Globus pallidus (tissue), 1 donor: ENCODE measurements around the gene CRYBG3.
"Not testable (repeated sequence)": the region's sequence is repeated elsewhere in the genome, so short reads cannot be mapped to it uniquely, and the experiment has no call there.

Experiments used
- DNase-seq: peaks from one replicate; pipeline ENCODE4 v3.0.0-alpha.2; 2015; ENCODE audit warnings: low spot score

CRYBG3 gene

GRCh38 chr3:97821774-97822358, at the start of gene CRYBG3:
Gene CRYBG3, plus strand, starts transcription at chr3:97822011. Its CDS starts 196 bp downstream, at chr3:97822207.
- DNase-seq, result peak; percentile 85

- no peak for DNase-seq
Observed at GRCh38 chr3:97772926-97773325, 48.9 kb upstream of the CRYBG3 start.

DNA sequence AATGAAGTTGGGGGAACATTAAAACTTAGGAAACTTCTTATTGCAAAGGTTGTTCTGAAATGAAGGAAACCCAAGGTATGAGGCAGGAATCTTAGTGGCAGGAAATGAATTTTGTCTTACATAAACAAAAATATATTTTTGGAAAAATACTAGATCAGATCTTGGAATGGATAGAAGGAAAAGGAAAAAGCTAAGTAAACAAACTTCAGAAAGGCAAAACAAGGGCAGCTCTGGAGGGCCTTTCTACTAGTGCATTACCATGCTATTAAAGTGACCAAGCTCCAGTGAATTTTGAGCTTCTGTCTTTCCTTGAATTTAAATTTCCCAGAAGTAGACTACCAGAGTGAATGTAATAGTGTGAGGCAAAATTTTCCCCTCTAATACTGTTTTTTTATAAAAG, 43.7 kb upstream of the CRYBG3 start:
- no peak for DNase-seq

DNA sequence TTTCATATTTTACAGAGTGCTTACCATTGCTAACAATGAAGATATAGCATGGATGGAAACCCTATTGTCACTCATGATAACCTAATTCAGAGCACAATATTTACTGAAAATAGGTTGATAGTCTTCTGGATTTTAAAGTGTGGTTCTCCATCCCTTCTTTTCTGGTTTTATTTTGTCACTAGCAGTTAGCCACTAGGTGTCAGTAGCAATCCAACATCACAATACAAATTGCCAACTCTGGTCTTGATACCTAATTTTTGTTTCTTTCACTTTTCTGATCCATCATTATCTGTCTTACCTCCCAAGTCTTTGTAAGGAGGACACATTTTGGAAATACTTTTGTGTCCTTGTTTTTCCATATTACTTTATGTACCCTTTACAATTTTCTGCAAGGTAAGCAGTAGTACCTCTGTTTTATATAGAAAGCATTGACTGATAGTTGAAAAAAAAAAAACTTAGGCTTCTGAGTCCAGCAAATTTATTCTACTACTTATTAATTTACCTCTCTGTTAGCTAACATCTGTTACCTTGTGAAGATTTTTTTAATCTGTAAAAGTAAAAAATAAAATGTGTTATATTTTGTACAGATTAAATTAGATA, 28.3 kb upstream of the CRYBG3 start:
- DNase-seq, result peak; percentile 60

GRCh38 chr3:97795951-97796350, 25.9 kb upstream of the CRYBG3 start:
- no peak for DNase-seq

DNA sequence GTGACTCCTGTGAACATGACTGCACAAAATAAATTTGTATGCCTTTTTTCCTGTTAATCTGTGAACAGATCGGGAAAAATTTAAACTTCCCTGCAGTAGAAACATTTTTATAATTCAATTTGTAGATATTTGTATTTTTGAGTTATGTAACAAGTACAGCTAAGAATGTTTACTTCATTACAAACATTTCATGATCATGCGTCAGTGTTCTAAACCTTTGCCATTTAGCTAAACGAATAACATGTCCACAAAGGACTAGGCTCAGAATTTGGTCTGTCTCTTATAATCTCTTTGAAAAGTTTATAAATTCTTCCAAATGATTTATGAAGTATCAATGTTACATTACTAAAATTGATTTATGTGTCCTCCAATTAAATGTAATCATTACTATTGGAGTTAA, 17.3 kb upstream of the CRYBG3 start:
- DNase-seq, result no peak

DNA sequence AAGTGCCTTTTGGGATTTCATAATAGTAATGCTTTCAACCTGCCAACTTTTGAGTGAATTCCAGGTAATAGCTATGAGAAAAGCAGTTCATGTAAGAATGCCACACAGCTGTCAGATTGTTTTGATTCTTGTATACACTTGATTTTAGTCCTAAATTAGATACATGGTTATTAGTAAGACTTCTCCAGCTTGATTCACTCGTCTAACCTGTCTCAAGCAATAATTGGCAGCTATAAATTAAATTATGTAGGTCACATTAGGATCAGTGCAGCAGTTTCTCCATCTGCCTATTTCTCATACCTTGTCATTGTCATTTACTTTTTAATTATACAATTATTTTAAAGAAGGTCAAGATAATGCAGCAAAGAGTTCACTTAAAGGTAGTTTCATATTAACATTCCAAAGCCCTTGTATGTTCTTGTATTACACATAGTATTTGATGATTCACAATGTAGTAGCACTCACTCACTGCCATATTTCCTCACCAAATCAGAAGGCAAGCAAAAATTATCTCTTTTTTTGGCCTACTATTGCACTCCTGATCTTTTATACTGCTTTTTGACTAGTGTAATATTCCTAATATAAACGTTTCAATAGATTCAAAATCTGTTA, 10.9 kb upstream of the CRYBG3 start:
- no peak for DNase-seq

- DNase-seq, result no peak
Observed at GRCh38 chr3:97815149-97815917, 6.5 kb upstream of the CRYBG3 start.

DNA sequence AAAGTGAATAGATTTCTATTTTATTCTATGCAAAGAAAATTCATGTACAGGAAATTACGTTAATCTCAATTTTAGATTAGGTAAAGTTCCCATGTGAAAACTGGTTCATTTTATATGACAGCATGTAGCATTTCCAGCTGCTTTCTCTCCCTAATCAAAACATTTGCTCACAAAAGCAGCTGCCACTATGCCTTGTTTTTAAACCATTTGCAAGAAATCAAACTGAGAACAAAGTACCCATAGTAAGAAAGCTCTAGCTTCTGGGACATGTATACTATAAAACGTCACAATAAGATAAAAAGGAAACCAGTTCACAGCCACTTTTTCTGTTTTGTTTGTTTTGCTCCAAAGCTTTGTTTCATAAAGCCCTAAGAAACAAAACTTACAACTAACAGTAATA, 5.0 kb upstream of the CRYBG3 start:
- no peak for DNase-seq

GRCh38 chr3:97817965-97818364, 3.8 kb upstream of the CRYBG3 start:
- peak; percentile 39 for DNase-seq

DNA sequence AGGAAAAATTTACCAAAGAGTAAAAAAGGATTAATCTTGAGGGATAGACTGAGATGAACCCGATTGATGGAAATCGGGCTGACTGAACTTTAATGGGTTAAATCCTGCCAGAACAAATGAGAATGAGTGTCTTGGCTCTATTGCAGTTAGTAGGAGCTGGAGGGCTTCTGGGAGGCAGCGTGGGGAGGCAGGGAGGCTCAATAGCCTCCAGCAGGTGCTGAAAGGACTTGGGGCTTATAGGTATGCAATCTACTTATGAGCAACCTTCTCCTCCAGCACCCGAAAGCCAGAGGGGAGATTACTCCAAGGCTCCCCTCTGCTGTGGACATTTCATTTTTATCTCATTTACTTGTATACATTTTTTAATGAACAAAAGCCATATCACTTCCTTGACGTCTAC, 1.0 kb upstream of the CRYBG3 start:
- DNase-seq, result no peak

GRCh38 chr3:97821287-97821773, 481 bp upstream of the CRYBG3 start:
- DNase-seq, result no peak

DNA sequence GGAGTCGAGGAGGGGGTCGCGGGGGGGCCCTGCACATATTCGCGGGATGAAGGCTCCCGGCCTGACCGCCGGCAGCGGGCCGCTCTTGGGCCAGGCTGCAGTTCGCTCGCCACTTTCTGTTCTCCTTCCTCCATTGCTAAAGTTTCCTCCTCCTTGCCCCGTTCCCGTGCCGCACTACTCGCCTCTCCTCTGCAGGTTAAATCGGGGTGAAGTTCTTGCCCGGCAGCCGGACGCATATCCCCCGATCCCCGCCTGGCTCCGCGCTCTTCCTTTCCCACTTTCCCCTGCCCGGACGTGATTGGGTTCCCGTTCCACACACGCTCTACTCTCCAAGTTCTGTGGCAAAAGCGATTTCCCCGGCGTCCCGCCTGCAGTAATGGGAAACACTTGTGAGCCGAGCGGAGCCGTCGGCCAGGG, 556 bp downstream of the CRYBG3 start:
- peak; percentile 64 for DNase-seq

DNA sequence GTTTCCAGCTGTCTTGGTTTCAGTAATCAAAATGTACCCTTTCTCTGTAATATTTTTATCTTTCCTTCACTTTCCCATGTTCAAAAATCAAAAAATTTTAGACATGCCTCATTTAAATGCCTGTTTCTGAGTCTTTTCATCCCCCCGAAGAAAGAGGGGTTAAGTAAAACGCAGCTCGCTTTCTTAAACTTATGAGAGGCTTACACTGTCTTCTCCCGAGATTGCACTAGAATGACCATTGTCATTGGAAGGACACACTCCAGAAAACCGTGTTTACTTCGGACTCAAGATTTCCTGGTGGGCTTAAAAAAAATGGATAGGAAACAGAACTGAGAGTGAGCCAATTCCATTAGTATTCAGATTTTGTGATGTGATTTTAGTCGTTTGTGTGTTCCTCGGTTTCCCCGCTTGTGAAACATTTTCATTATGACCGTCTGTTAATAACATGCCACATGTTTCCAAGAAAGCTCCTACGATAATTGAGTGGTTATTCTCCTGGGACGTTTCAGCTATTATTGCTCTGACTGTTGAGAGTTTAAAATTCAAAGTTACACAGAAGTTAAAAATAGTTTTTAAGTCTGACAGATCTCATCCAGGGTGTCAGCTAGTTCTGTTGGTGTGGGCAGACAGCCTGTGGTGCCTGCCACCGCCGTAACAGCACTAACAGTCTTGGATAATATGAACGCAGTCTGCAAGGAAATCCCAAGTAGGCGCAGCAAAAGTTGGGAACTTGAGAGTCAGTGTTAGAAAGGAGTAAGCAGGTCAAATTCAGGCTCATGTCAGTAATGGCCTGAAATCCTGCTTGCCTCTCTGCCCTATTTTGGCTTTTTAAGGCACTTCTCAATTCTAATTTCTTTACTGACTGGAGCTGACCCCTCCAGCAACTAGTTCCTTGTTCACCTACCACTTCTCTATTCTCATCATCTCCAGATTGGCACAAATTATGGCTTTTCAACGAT, 1.5 kb downstream of the CRYBG3 start:
- peak; percentile 36 for DNase-seq

DNA sequence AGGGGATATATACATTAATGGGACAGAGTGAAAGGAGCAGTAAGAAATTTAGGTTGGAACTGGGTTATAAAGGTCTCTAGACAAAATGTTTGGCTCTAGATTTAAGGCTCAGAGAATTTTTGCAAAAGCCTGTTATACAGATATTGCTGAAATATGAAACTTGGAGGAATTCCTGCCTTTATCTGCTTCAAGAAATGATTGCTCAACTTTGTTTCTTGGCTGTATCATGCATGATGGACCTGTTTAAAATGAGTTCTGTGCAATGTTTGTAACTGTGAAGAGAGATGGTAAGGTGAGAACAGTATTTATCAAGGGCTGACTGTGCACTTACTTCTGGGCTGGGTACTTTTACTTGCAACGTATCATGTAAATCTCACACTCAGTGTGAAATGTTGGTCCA, 3.3 kb downstream of the CRYBG3 start:
- DNase-seq, result no peak

DNA sequence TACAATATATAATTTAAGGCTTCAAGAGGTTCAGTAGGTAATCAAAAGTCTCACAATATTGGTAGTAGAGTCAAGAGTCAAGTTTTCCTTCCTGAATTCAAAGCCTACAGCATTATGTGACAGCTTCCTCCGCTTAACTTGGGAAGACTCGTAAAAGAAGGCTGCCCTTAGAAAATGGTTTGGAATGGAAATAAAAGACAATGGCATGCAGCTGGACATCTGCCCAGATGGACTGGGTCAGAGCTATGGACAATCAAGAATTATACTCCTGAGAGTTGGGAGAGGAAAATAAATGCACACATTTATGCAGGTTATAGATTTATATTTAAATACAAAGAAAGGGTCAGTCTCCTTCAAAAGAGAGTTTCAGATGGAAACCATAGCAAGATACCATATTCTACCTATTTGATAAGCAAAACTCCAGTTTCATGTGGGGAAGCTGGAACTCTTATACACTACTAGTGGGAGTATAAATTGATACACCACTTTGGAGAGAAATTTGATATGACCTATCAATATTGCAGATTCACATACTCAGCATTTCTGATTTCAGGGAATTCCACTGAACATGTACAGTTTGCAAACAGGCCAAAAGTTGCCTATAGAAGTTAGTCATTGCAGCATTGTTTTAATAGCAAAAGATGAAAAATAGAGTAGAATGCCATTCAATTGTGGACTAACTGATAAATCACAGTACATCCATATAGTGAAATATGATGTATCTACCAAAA, 6.1 kb downstream of the CRYBG3 start:
- peak; percentile 84 for DNase-seq

DNA sequence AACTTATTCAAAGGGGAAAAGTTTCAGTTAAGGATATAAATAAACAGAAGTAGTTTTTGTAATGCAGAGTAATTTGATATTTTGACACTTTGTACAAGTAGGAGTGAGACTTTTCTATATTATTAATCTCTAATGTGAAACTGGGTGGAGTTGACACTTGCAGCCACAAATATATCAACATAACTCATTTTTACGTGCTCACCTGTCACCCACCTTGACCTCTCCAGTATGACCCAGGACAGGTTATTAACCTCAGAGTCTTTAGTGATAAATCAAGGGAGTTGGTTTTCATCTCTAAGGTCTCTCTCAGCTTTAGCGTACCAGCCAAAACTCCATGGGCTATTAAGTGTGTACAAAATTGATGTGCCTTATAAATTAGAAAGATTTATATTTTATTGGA, 7.4 kb downstream of the CRYBG3 start:
- no peak for DNase-seq

DNA sequence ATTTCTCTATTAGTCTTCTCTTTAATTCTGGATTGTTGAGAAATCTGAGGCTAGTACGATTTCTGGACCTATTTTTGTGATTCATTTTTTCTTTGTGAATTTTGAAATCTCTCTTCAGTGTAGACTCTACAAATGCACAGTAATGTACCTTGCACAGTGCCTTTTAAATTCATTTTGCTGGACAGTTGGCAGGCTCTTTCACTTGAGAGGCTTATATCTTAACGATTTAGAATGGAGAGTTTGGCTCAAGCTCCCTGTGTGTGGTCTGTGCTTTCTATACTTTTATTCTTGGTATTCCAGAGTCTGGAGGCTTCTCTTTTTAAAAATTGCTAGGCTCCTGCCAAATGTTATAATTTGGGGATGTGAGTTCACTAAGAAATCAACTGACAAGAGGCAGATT, 8.8 kb downstream of the CRYBG3 start:
- DNase-seq, result no peak

GRCh38 chr3:97831140-97831539, 9.3 kb downstream of the CRYBG3 start:
- DNase-seq, result no peak

- DNase-seq, result not testable (repeated sequence)
Observed at GRCh38 chr3:97833184-97833583, 11.4 kb downstream of the CRYBG3 start.

DNA sequence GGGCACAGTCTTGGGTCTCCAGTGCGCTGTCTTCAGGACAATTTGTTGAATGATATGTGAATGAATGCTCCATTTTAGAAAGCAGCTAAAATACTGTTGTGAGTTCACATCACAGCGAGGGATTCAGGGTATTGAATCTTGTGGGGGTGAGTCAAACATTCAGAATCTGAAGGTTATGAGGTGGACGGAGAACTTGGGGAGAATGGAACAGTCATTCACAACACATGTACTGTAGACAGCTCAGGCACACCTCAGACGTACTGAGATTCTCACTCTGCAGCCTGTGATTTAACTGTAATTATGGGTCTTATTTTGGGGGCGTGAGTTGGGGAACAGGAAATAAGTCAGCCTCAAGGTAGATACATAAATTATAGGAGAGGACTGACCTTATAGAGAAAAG, 13.9 kb downstream of the CRYBG3 start:
- no peak for DNase-seq
